WTC11 (cell line): ENCODE measurements around the gene MAML2. TPM values are rescaled to one million over a fixed set of nuclear protein-coding genes. Genes with fewer than 3 reads are reported as not detected.

Experiments used
- ATAC-seq: fragments of 200-7000 bp; cut with Tn5 transposase; 2 replicates; pipeline ENCODE4 v1.10.0; 2021; ENCODE audit warnings: mild to moderate bottlenecking, moderate library complexity
- CTCF ChIA-PET: fragments of 300-600 bp; sonication (Branson Sonifier 250); formaldehyde crosslinking; loops from one replicate; lab custom pipeline; 2021; ENCODE audit warnings: antibody characterized with exemption; lab: Charles Lee
- POLR2A ChIA-PET: fragments of 350-600 bp; sonication (Branson Sonifier 250); formaldehyde crosslinking; loops from one replicate; lab custom pipeline; 2021; ENCODE audit warnings: antibody characterized with exemption; lab: Charles Lee
- DNase-seq: peaks from one replicate; pipeline ENCODE4 v3.0.0; 2021; ENCODE audit warnings: low spot score
- H3K27ac Mint-ChIP-seq: 2 replicates; pipeline ENCODE4 v1.8.0; 2021; ENCODE audit warnings: mixed read lengths
- H3K27me3 Mint-ChIP-seq: 2 replicates; pipeline ENCODE4 v1.8.0; 2021; ENCODE audit warnings: low read depth, mild to moderate bottlenecking, moderate library complexity, mixed read lengths
- H3K36me3 Mint-ChIP-seq: 2 replicates; pipeline ENCODE4 v1.8.0; 2021; ENCODE audit warnings: mixed read lengths
- H3K4me1 Mint-ChIP-seq: 2 replicates; pipeline ENCODE4 v1.8.0; 2022; ENCODE audit warnings: mixed read lengths
- H3K4me3 Mint-ChIP-seq: 2 replicates; pipeline ENCODE4 v1.8.0; 2021; ENCODE audit warnings: mild to moderate bottlenecking, moderate library complexity, mixed read lengths
- H3K9me3 Mint-ChIP-seq: 2 replicates; pipeline ENCODE4 v1.8.0; 2021; ENCODE audit warnings: mixed read lengths
- HMGA2 ChIP-seq: fragments of 250-450 bp; sonication (Bioruptor Pico); IDR thresholded peaks from 2 replicates; pipeline ENCODE4 v1.4.0; 2021; ENCODE audit warnings: mild to moderate bottlenecking, moderate library complexity
- IRF2 ChIP-seq: sonication (generic); formaldehyde crosslinking; IDR thresholded peaks from 2 replicates; pipeline ENCODE4 v1.8.0; 2022; ENCODE audit warnings: low read depth, missing genetic modification reagents, borderline replicate concordance
- JAZF1 ChIP-seq: fragments of 250-450 bp; sonication (Bioruptor Pico); IDR thresholded peaks from 2 replicates; pipeline ENCODE4 v1.9.0; 2021; ENCODE audit warnings: moderate library complexity, mild to moderate bottlenecking, inconsistent platforms
- KAT7 ChIP-seq: sonication (generic); formaldehyde crosslinking; IDR thresholded peaks from 2 replicates; pipeline ENCODE4 v1.8.1; 2023; ENCODE audit warnings: missing genetic modification reagents, mild to moderate bottlenecking, borderline replicate concordance
- NFATC4 ChIP-seq: fragments of 250-450 bp; sonication (Bioruptor Pico); IDR thresholded peaks from 2 replicates; pipeline ENCODE4 v1.9.0; 2021; ENCODE audit warnings: mild to moderate bottlenecking
- NR2C2 ChIP-seq: sonication (generic); formaldehyde crosslinking; IDR thresholded peaks from 2 replicates; pipeline ENCODE4 v1.8.0; 2022; ENCODE audit warnings: mild to moderate bottlenecking, missing genetic modification reagents
- PRRX2 ChIP-seq: fragments of 250-450 bp; sonication (Bioruptor Pico); IDR thresholded peaks from 2 replicates; pipeline ENCODE4 v1.8.0; 2021; ENCODE audit warnings: mild to moderate bottlenecking
- SMAD3 ChIP-seq: sonication (generic); formaldehyde crosslinking; IDR thresholded peaks from 2 replicates; pipeline ENCODE4 v1.8.0; 2022; ENCODE audit warnings: missing genetic modification reagents, mild to moderate bottlenecking, borderline replicate concordance
- ZNF219 ChIP-seq: sonication (generic); formaldehyde crosslinking; IDR thresholded peaks from 2 replicates; pipeline ENCODE4 v1.8.0; 2023; ENCODE audit warnings: missing genetic modification reagents, mild to moderate bottlenecking, borderline replicate concordance
- ZNF416 ChIP-seq: fragments of 250-450 bp; sonication (Bioruptor Pico); IDR thresholded peaks from 2 replicates; pipeline ENCODE4 v1.9.0; 2021; ENCODE audit warnings: mild to moderate bottlenecking, inconsistent platforms
- total RNA-seq: library from RNA; stranded (reverse); gene quantifications from 3 replicates; pipeline ENCODE4 v1.2.3, GENCODE V29; 2021
- TF ChIP-seq, protein P1 (sequence below): sonication (generic); formaldehyde crosslinking; conservative IDR thresholded peaks from 2 replicates; pipeline ENCODE4 v1.8.1; 2022; ENCODE audit warnings: mild to moderate bottlenecking, missing genetic modification reagents
- TF ChIP-seq, protein P2 (sequence below): fragments of 250-450 bp; sonication (Bioruptor Pico); IDR thresholded peaks from 2 replicates; pipeline ENCODE4 v1.9.0; 2021; ENCODE audit warnings: mild to moderate bottlenecking
- TF ChIP-seq, protein P3 (sequence below): sonication (generic); formaldehyde crosslinking; IDR thresholded peaks from 2 replicates; pipeline ENCODE4 v1.8.1; 2022; ENCODE audit warnings: mild to moderate bottlenecking, moderate library complexity, missing genetic modification reagents
- TF ChIP-seq, protein P4 (sequence below): sonication (generic); formaldehyde crosslinking; IDR thresholded peaks from 2 replicates; pipeline ENCODE4 v1.8.1; 2023; ENCODE audit warnings: mild to moderate bottlenecking, missing genetic modification reagents
- TF ChIP-seq, protein P5 (sequence below): sonication (generic); formaldehyde crosslinking; IDR thresholded peaks from 2 replicates; pipeline ENCODE4 v1.8.0; 2023; ENCODE audit warnings: missing genetic modification reagents
- TF ChIP-seq, protein P6 (sequence below): sonication (generic); formaldehyde crosslinking; IDR thresholded peaks from 2 replicates; pipeline ENCODE4 v1.8.1; 2022; ENCODE audit warnings: low read depth, missing genetic modification reagents, borderline replicate concordance
- TF ChIP-seq, protein P7 (sequence below): sonication (generic); formaldehyde crosslinking; IDR thresholded peaks from 2 replicates; pipeline ENCODE4 v1.8.1; 2023; ENCODE audit warnings: mild to moderate bottlenecking, missing genetic modification reagents, borderline replicate concordance
- TF ChIP-seq, protein P8 (sequence below): fragments of 250-450 bp; sonication (Bioruptor Pico); IDR thresholded peaks from 2 replicates; pipeline ENCODE4 v1.9.0; 2021; ENCODE audit warnings: moderate library complexity, mild to moderate bottlenecking, inconsistent platforms, borderline replicate concordance

The MAML2 gene
- total RNA-seq, 1 experiment from 2014 or later: 8.1 TPM

DNA sequence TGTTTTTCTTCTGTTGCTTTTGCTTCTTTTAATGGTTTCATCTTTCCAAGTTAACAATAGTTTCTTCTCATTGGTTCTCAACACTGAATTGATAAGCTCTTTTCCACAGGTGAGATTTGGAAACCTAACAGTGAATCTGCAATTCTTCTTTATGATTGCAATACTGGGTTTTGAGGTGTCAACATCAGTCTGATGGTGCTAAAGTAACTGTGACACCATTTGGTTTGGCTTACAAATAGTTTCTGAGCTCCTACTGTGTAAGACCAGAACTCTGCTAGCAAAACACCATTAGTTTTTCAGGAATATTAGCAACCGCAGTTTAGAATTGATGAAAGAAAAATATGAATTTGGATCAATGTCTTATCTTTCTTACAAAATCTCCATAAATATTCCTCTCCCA is 58.6 kb downstream of the MAML2 start:
- no peak overlapping the region for H3K4me3 Mint-ChIP-seq
- ChIA-PET POLR2A (no interaction called here), CTCF (no interaction called here)
- TF ChIP-seq HMGA2 (CRISPR knock-in tag): no peak
- H3K36me3 Mint-ChIP-seq: peaks cover 2% of the 10 kb centered on the region; the same call in 1 of the 2 replicates
- DNase-seq (no peak), ATAC-seq (no peak)
- peaks cover 10% of the 10 kb centered on the region for H3K9me3 Mint-ChIP-seq
- peaks cover 24% of the 10 kb centered on the region for H3K4me1 Mint-ChIP-seq
- H3K27me3 Mint-ChIP-seq: no peaks in the 10 kb centered on the region
- no peak overlapping the region for H3K27ac Mint-ChIP-seq

DNA sequence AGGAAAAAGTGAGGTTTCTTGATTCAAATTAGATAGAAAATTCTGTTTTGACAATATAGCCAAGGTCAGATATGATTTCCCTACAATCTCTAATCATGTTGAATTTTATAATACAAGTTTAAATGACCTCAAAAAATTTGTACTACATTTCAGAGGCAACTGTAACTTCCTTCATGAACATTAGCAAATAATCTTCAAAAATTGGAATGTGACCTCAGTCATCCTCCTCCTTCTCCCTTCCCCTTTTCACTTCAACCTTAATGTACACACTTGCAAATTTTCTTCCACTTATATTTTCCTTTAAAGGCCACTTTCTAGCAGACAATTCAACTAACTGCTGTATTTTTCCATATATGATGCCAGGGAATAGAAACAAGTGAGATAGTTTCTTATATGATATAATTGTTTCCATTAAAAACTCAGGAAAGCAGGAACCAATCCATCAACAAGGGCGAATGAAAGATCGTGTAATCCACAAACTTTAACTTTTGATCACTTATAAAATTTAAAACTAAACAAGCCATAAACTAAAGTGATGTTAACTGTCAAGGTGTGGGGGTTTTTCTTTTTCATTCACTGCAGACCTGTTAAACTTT is 60.3 kb downstream of the MAML2 start:
- Mint-ChIP-seq H3K9me3 (peaks cover 10% of the 10 kb centered on the region), H3K36me3 (peaks cover 2% of the 10 kb centered on the region; the same call in 1 of the 2 replicates), H3K27me3 (no peaks in the 10 kb centered on the region), H3K4me1 (peaks cover 40% of the 10 kb centered on the region), H3K4me3 (no peak overlapping the region), H3K27ac (no peak overlapping the region)
- ChIA-PET CTCF (interaction anchor here (4.2 kb wide), 1 partner anchor 61 kb away, joined by 20 read pairs; the partner anchor contains the start of gene MAML2), POLR2A (no interaction called here)
- TF ChIP-seq, protein P1, sequence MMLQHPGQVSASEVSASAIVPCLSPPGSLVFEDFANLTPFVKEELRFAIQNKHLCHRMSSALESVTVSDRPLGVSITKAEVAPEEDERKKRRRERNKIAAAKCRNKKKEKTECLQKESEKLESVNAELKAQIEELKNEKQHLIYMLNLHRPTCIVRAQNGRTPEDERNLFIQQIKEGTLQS: no peak
- TF ChIP-seq ZNF416 (no peak), SMAD3 (CRISPR knock-in tag) (no peak), IRF2 (CRISPR knock-in tag) (no peak), NFATC4 (CRISPR knock-in tag) (no peak), JAZF1 (CRISPR knock-in tag) (no peak), NR2C2 (CRISPR knock-in tag) (no peak), KAT7 (CRISPR knock-in tag) (no peak), ZNF219 (CRISPR knock-in tag) (no peak), PRRX2 (CRISPR knock-in tag) (no peak)
- TF ChIP-seq, protein P2, sequence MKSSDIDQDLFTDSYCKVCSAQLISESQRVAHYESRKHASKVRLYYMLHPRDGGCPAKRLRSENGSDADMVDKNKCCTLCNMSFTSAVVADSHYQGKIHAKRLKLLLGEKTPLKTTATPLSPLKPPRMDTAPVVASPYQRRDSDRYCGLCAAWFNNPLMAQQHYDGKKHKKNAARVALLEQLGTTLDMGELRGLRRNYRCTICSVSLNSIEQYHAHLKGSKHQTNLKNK (CRISPR knock-in tag): no peak
- TF ChIP-seq, protein P3, sequence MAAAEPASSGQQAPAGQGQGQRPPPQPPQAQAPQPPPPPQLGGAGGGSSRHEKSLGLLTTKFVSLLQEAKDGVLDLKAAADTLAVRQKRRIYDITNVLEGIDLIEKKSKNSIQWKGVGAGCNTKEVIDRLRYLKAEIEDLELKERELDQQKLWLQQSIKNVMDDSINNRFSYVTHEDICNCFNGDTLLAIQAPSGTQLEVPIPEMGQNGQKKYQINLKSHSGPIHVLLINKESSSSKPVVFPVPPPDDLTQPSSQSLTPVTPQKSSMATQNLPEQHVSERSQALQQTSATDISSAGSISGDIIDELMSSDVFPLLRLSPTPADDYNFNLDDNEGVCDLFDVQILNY: no peak
- TF ChIP-seq, protein P4, sequence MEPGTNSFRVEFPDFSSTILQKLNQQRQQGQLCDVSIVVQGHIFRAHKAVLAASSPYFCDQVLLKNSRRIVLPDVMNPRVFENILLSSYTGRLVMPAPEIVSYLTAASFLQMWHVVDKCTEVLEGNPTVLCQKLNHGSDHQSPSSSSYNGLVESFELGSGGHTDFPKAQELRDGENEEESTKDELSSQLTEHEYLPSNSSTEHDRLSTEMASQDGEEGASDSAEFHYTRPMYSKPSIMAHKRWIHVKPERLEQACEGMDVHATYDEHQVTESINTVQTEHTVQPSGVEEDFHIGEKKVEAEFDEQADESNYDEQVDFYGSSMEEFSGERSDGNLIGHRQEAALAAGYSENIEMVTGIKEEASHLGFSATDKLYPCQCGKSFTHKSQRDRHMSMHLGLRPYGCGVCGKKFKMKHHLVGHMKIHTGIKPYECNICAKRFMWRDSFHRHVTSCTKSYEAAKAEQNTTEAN (CRISPR knock-in tag): no peak
- TF ChIP-seq, protein P5, sequence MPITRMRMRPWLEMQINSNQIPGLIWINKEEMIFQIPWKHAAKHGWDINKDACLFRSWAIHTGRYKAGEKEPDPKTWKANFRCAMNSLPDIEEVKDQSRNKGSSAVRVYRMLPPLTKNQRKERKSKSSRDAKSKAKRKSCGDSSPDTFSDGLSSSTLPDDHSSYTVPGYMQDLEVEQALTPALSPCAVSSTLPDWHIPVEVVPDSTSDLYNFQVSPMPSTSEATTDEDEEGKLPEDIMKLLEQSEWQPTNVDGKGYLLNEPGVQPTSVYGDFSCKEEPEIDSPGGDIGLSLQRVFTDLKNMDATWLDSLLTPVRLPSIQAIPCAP (CRISPR knock-in tag): no peak
- TF ChIP-seq, protein P6, sequence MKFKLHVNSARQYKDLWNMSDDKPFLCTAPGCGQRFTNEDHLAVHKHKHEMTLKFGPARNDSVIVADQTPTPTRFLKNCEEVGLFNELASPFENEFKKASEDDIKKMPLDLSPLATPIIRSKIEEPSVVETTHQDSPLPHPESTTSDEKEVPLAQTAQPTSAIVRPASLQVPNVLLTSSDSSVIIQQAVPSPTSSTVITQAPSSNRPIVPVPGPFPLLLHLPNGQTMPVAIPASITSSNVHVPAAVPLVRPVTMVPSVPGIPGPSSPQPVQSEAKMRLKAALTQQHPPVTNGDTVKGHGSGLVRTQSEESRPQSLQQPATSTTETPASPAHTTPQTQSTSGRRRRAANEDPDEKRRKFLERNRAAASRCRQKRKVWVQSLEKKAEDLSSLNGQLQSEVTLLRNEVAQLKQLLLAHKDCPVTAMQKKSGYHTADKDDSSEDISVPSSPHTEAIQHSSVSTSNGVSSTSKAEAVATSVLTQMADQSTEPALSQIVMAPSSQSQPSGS (CRISPR knock-in tag): no peak
- TF ChIP-seq, protein P7, sequence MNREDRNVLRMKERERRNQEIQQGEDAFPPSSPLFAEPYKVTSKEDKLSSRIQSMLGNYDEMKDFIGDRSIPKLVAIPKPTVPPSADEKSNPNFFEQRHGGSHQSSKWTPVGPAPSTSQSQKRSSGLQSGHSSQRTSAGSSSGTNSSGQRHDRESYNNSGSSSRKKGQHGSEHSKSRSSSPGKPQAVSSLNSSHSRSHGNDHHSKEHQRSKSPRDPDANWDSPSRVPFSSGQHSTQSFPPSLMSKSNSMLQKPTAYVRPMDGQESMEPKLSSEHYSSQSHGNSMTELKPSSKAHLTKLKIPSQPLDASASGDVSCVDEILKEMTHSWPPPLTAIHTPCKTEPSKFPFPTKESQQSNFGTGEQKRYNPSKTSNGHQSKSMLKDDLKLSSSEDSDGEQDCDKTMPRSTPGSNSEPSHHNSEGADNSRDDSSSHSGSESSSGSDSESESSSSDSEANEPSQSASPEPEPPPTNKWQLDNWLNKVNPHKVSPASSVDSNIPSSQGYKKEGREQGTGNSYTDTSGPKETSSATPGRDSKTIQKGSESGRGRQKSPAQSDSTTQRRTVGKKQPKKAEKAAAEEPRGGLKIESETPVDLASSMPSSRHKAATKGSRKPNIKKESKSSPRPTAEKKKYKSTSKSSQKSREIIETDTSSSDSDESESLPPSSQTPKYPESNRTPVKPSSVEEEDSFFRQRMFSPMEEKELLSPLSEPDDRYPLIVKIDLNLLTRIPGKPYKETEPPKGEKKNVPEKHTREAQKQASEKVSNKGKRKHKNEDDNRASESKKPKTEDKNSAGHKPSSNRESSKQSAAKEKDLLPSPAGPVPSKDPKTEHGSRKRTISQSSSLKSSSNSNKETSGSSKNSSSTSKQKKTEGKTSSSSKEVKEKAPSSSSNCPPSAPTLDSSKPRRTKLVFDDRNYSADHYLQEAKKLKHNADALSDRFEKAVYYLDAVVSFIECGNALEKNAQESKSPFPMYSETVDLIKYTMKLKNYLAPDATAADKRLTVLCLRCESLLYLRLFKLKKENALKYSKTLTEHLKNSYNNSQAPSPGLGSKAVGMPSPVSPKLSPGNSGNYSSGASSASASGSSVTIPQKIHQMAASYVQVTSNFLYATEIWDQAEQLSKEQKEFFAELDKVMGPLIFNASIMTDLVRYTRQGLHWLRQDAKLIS: no peak
- TF ChIP-seq, protein P8, sequence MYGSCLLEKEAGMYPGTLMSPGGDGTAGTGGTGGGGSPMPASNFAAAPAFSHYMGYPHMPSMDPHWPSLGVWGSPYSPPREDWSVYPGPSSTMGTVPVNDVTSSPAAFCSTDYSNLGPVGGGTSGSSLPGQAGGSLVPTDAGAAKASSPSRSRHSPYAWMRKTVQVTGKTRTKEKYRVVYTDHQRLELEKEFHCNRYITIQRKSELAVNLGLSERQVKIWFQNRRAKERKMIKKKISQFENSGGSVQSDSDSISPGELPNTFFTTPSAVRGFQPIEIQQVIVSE (CRISPR knock-in tag): no peak
- ATAC-seq (no peak), DNase-seq (no peak)
